Neural cell (in vitro differentiated cells): ENCODE data around the gene NFIB. TPM values are rescaled to one million over a fixed set of nuclear protein-coding genes. Genes with fewer than 3 reads are reported as not detected.

Experiments
- H2AFZ ChIP-seq: fragments of 200-600, 300-800 bp; sonication (generic), shearing (Covaris generic); 2 replicates; pipeline ENCODE4 v1.6.0; 2014; ENCODE audit warnings: low read depth, mild to moderate bottlenecking, antibody characterized with exemption, low read length, moderate library complexity
- H3F3A ChIP-seq: fragments of 200-600 bp; shearing (Covaris generic); 2 replicates; pipeline ENCODE4 v1.6.1; 2016; ENCODE audit warnings: mild to moderate bottlenecking, moderate library complexity, mixed read lengths, antibody characterized with exemption, low read length; ENCODE audit not compliant: insufficient read depth, poor library complexity, severe bottlenecking
- H3K27ac ChIP-seq: fragments of 200-600, 300-800 bp; sonication (generic), shearing (Covaris generic); 2 replicates; pipeline ENCODE4 v1.5.1; 2014; ENCODE audit warnings: mild to moderate bottlenecking, low read length, moderate library complexity
- H3K27me3 ChIP-seq: fragments of 300-800, 200-600 bp; sonication (generic), shearing (Covaris generic); 2 replicates; pipeline ENCODE4 v1.6.0; 2014; ENCODE audit warnings: mild to moderate bottlenecking, low read depth, low read length, moderate library complexity; ENCODE audit not compliant: insufficient read depth
- H3K36me3 ChIP-seq: fragments of 300-800, 200-600 bp; sonication (generic), shearing (Covaris generic); 2 replicates; pipeline ENCODE4 v1.5.1; 2014; ENCODE audit warnings: mild to moderate bottlenecking, antibody characterized with exemption, low read length, moderate library complexity; ENCODE audit not compliant: insufficient read depth
- H3K4me2 ChIP-seq: fragments of 300-800, 200-600 bp; sonication (generic), shearing (Covaris generic); 2 replicates; pipeline ENCODE4 v1.6.0; 2014; ENCODE audit warnings: mild to moderate bottlenecking, low read length
- H3K4me3 ChIP-seq: fragments of 300-800, 200-600 bp; sonication (generic), shearing (Covaris generic); 2 replicates; pipeline ENCODE4 v1.5.1; 2014; ENCODE audit warnings: mild to moderate bottlenecking, low read length, moderate library complexity
- H3K79me2 ChIP-seq: fragments of 200-600 bp; shearing (Covaris generic); replicated peaks from 2 replicates; pipeline ENCODE4 v1.6.0; 2014; ENCODE audit warnings: mild to moderate bottlenecking, low read length, moderate library complexity; ENCODE audit not compliant: insufficient read depth
- H3K9ac ChIP-seq: fragments of 300-800, 200-600 bp; sonication (generic), shearing (Covaris generic); 2 replicates; pipeline ENCODE4 v1.6.1; 2016; ENCODE audit warnings: mild to moderate bottlenecking, low read length, mixed read lengths
- H3K9me2 ChIP-seq: fragments of 200-600 bp; shearing (Covaris generic); 2 replicates; pipeline ENCODE4 v1.6.1; 2016; ENCODE audit warnings: mild to moderate bottlenecking, low read length, mixed read lengths; ENCODE audit not compliant: insufficient read depth
- H3K9me3 ChIP-seq: fragments of 200-600, 300-800 bp; sonication (generic), shearing (Covaris generic); 2 replicates; pipeline ENCODE4 v1.6.1; 2016; ENCODE audit warnings: mild to moderate bottlenecking, mixed run types, low read length, moderate library complexity, mixed read lengths
- H4K20me1 ChIP-seq: fragments of 200-600 bp; shearing (Covaris generic); 2 replicates; pipeline ENCODE4 v1.6.1; 2016; ENCODE audit warnings: mild to moderate bottlenecking, mixed run types; ENCODE audit not compliant: insufficient read depth
- CTCF ChIP-seq: fragments of 450-650 bp; IDR thresholded peaks from 2 replicates; pipeline ENCODE4 v1.5.1; 2014; ENCODE audit warnings: antibody characterized with exemption, mild to moderate bottlenecking, moderate library complexity; ENCODE audit not compliant: poor library complexity, severe bottlenecking
- EP300 ChIP-seq: fragments of 450-650 bp; conservative IDR thresholded peaks from 2 replicates; pipeline ENCODE4 v1.6.1; 2014; ENCODE audit warnings: antibody characterized with exemption, mild to moderate bottlenecking, moderate library complexity; ENCODE audit not compliant: poor library complexity, severe bottlenecking
- EZH2 ChIP-seq: fragments of 200-600, 300-800 bp; shearing (Covaris generic), sonication (generic); IDR thresholded peaks from 2 replicates; pipeline ENCODE4 v1.6.1; 2014; ENCODE audit warnings: antibody characterized with exemption, low read length, borderline replicate concordance, mild to moderate bottlenecking; ENCODE audit not compliant: insufficient read depth, poor library complexity, severe bottlenecking
- MXI1 ChIP-seq: fragments of 450-650 bp; conservative IDR thresholded peaks from 2 replicates; pipeline ENCODE4 v1.6.1; 2014; ENCODE audit warnings: antibody characterized with exemption, mild to moderate bottlenecking; ENCODE audit not compliant: poor library complexity, severe bottlenecking
- POLR2AphosphoS5 ChIP-seq: IDR thresholded peaks from 2 replicates; pipeline ENCODE4 v1.6.1; 2012
- RAD21 ChIP-seq: fragments of 450-650 bp; conservative IDR thresholded peaks from 2 replicates; pipeline ENCODE4 v1.6.1; 2014; ENCODE audit warnings: antibody characterized with exemption, mild to moderate bottlenecking, moderate library complexity
- REST ChIP-seq: IDR thresholded peaks from 2 replicates; pipeline ENCODE4 v1.6.1; 2012; ENCODE audit warnings: borderline replicate concordance
- SMC3 ChIP-seq: fragments of 450-650 bp; conservative IDR thresholded peaks from 2 replicates; pipeline ENCODE4 v1.6.1; 2014; ENCODE audit warnings: antibody characterized with exemption, mild to moderate bottlenecking, moderate library complexity; ENCODE audit not compliant: poor library complexity
- TAF1 ChIP-seq: IDR thresholded peaks from 2 replicates; pipeline ENCODE4 v1.6.1; 2012; ENCODE audit warnings: low read depth
- polyA plus RNA-seq: library from polyadenylated mRNA; depleted of rRNA; stranded (reverse); fragments of >200 nt; gene quantifications from 2 replicates; pipeline ENCODE4 v1.2.3, GENCODE V29; 2014

NFIB gene
- polyA plus RNA-seq, 1 donor from 2014 or later: 0.73 TPM

GRCh38 chr9:14350349-14350728 lies 36.4 kb upstream of the NFIB start:
- Histone ChIP-seq H3K27me3 (peaks cover 79% of the 10 kb centered on the region), H3K4me2 (no peak overlapping the region), H2AFZ (no peak overlapping the region), H3F3A (no peaks in the 10 kb centered on the region), H3K36me3 (no peaks in the 10 kb centered on the region), H3K9me3 (no peaks in the 10 kb centered on the region), H3K9me2 (no peaks in the 10 kb centered on the region), H3K27ac (no peak overlapping the region), H3K4me3 (no peak overlapping the region), H3K9ac (no peak overlapping the region), H3K79me2 (no peaks in the 10 kb centered on the region), H4K20me1 (no peaks in the 10 kb centered on the region)
- TF ChIP-seq EZH2 (no peak), POLR2AphosphoS5 (no peak), REST (no peak), EP300 (no peak), SMC3 (no peak), TAF1 (no peak), MXI1 (no peak), RAD21 (no peak), CTCF (no peak)

- Histone ChIP-seq H3K9me3 (no peaks in the 10 kb centered on the region), H3K9me2 (no peaks in the 10 kb centered on the region), H3K4me3 (no peak overlapping the region), H3F3A (no peaks in the 10 kb centered on the region), H3K27ac (no peak overlapping the region), H3K79me2 (no peaks in the 10 kb centered on the region), H3K36me3 (no peaks in the 10 kb centered on the region), H3K9ac (no peak overlapping the region), H3K4me2 (no peak overlapping the region), H3K27me3 (peaks cover 85% of the 10 kb centered on the region), H2AFZ (no peak overlapping the region), H4K20me1 (no peaks in the 10 kb centered on the region)
- no peak for TF ChIP-seq MXI1
- peak; percentile 84 for TF ChIP-seq POLR2AphosphoS5
Observed at GRCh38 chr9:14349447-14350348, 35.8 kb upstream of the NFIB start.
